Caki2 (cell line): ENCODE measurements around the gene SMIM5. TPM values are rescaled to one million over a fixed set of nuclear protein-coding genes. Genes with fewer than 3 reads are reported as not detected.

Experiments
- DNase-seq: peaks from one replicate; pipeline ENCODE4 v3.0.0-alpha.2; 2015; ENCODE audit warnings: low read depth
- in situ Hi-C: cut with HindIII; loops from 2 replicates; pipeline ENCODE4 v1.10.0; 2016; ENCODE audit warnings: low sequenced_read_pairs, low pct_unique_long_range_greater_than_20kb, mixed read lengths
- total RNA-seq: library from RNA; depleted of rRNA; stranded (reverse); fragments of >200 nt; shearing (Covaris generic); gene quantifications from 2 replicates; pipeline ENCODE4 v1.2.3, GENCODE V29; 2014; ENCODE audit warnings: low replicate concordance; rRNA removed

SMIM5 gene
- total RNA-seq, 1 experiment from 2014 or later: not detected

GRCh38 chr17:75680431-75680830, 47.2 kb downstream of the SMIM5 start:
- no peak for DNase-seq
- in situ Hi-C loops: no loop called here

DNA sequence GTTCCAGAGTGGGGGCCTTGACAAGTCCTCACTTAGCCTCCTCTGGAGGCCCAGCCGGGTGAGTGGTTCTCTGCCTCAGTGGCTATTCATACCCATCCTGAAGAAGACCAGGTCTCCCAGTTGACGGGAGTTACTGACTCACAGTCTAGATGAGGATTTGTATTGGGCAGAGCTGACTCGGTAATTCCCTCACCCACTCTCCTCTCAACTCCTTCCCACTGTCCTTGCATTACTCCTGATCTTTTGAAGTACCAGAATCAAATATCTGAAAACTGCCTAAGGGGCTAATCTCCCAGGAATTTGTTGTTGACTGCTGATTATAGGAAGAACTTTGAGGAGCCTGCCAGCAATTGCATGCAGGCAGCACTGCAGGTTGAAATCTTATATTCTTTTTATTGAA, 48.1 kb downstream of the SMIM5 start:
- DNase-seq: no peak
- in situ Hi-C loops: no loop called here

GRCh38 chr17:75683583-75683982, 50.3 kb downstream of the SMIM5 start:
- peak; percentile 41 for DNase-seq
- in situ Hi-C loops: no loop called here

DNA sequence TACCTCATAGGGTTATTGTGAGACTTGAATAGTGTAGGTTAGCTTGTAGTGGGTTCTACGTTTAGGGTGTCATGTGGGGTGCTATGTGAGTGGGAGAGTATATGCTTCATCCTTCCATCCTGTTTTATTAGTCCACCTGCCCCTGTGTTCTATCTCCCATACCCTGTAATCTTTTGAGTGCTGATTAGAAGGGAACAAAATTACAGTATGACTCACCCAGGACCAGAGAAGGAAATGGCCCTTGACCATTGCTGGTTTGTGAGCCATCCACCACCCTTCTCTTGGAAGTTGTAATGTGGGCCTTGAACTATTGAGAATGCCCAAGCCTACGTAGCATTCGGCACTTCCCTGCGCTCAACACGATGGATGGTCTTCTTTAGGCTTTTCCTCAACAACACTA, 51.0 kb downstream of the SMIM5 start:
- in situ Hi-C loops: no loop called here
- DNase-seq: no peak

DNA sequence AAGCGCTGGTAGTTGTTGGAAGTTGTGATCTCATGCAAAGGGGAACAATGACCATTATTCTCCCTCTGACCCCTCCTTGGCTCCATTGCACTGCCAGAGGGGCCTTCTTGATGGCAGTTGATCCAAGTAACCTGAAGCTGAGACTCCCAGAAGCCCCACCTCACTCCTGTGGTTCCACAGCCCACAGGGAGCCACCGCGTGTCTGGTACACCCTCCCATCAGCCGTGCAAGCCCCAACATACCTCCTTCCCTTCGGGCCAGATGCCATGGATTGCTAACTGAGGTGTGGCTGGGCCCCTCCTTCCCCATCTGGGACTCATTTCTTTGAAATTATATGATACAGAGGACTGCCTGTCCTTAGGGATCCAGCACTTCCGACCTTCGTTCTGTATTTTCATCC, 51.7 kb downstream of the SMIM5 start:
- in situ Hi-C loops: no loop called here
- DNase-seq: no peak

GRCh38 chr17:75685499-75685898, 52.3 kb downstream of the SMIM5 start:
- in situ Hi-C loops: no loop called here
- DNase-seq: no peak

GRCh38 chr17:75688209-75688825, 55.1 kb downstream of the SMIM5 start:
- no peak for DNase-seq
- in situ Hi-C loops: no loop called here

GRCh38 chr17:75689441-75689873, 56.2 kb downstream of the SMIM5 start:
- in situ Hi-C loops: no loop called here
- DNase-seq: no peak

Other genes starting within 250 kb of the SMIM5 start
- 113 and 118 TPM in 2 replicates for gene GRB2, start 227.8 kb upstream of the SMIM5 start, total RNA-seq
- 65.8 and 66.0 TPM in 2 replicates for gene TMEM94, start 176.8 kb upstream of the SMIM5 start, total RNA-seq
- gene CASKIN2, start 117.9 kb upstream of the SMIM5 start, total RNA-seq: 12.9 and 16.9 TPM in 2 replicates
- 53.3 and 78.0 TPM in 2 replicates for gene TSEN54, start 116.9 kb upstream of the SMIM5 start, total RNA-seq
- 34.2 and 42.5 TPM in 2 replicates for gene LLGL2, start 107.7 kb upstream of the SMIM5 start, total RNA-seq
- 0.34 and 16.6 TPM in 2 replicates for gene MYO15B, start 45.6 kb upstream of the SMIM5 start, total RNA-seq
- gene RECQL5, start 33.7 kb downstream of the SMIM5 start, total RNA-seq: 28.6 and 38.9 TPM in 2 replicates
- 96.6 and 104 TPM in 2 replicates for gene SAP30BP, start 33.9 kb downstream of the SMIM5 start, total RNA-seq
- 8.1 and 12.4 TPM in 2 replicates for gene ITGB4, start 88.0 kb downstream of the SMIM5 start, total RNA-seq
- gene GALK1, start 131.8 kb downstream of the SMIM5 start, total RNA-seq: 45.8 and 57.3 TPM in 2 replicates
- 34.4 and 37.1 TPM in 2 replicates for gene UNK, start 151.4 kb downstream of the SMIM5 start, total RNA-seq
- 1.5 and 2.2 TPM in 2 replicates for gene UNC13D, start 211.0 kb downstream of the SMIM5 start, total RNA-seq
- gene WBP2, start 221.9 kb downstream of the SMIM5 start, total RNA-seq: 16.9 and 25.7 TPM in 2 replicates
- 73.4 and 102 TPM in 2 replicates for gene TRIM47, start 245.1 kb downstream of the SMIM5 start, total RNA-seq